GM23338 (cell line): ENCODE data around the gene CYTIP. TPM values are rescaled to one million over a fixed set of nuclear protein-coding genes. Genes with fewer than 3 reads are reported as not detected.

Source experiments
- ATAC-seq: fragments of 200-7000 bp; cut with Tn5 transposase; 3 replicates; pipeline ENCODE4 v1.9.1; 2020
- DNase-seq: peaks from one replicate; pipeline ENCODE4 v3.0.0-alpha.2; 2015; ENCODE audit warnings: low spot score
- H2AFZ ChIP-seq: fragments of 200-600 bp; sonication (generic); 2 replicates; pipeline ENCODE4 v1.8.0; 2016; ENCODE audit warnings: antibody characterized with exemption, mild to moderate bottlenecking, moderate library complexity
- H3F3A ChIP-seq: fragments of 200-600 bp; sonication (generic); replicated peaks from 2 replicates; pipeline ENCODE4 v1.8.0; 2017; ENCODE audit warnings: antibody characterized with exemption, mixed run types, low read depth
- H3K27ac ChIP-seq: fragments of 200-600 bp; sonication (generic); 2 replicates; pipeline ENCODE4 v1.6.1; 2016; ENCODE audit warnings: low read depth
- H3K27me3 ChIP-seq: fragments of 200-600 bp; sonication (generic); 2 replicates; pipeline ENCODE4 v1.8.0; 2016; ENCODE audit warnings: mild to moderate bottlenecking, mixed run types, moderate library complexity; ENCODE audit not compliant: insufficient read depth
- H3K36me3 ChIP-seq: fragments of 200-600 bp; sonication (generic); 2 replicates; pipeline ENCODE4 v1.8.0; 2016; ENCODE audit warnings: mild to moderate bottlenecking; ENCODE audit not compliant: insufficient read depth
- H3K4me1 ChIP-seq: fragments of 200-600 bp; sonication (generic); 2 replicates; pipeline ENCODE4 v1.8.0; 2016; ENCODE audit warnings: mild to moderate bottlenecking, moderate library complexity; ENCODE audit not compliant: insufficient read depth
- H3K4me2 ChIP-seq: fragments of 200-600 bp; sonication (generic); 2 replicates; pipeline ENCODE4 v1.7.1; 2017; ENCODE audit warnings: mixed run types
- H3K4me3 ChIP-seq: fragments of 200-600 bp; sonication (generic); 2 replicates; pipeline ENCODE4 v1.6.1; 2016; ENCODE audit warnings: mixed run types
- H3K79me2 ChIP-seq: fragments of 200-600 bp; sonication (generic); replicated peaks from 2 replicates; pipeline ENCODE4 v1.8.0; 2017; ENCODE audit warnings: mild to moderate bottlenecking; ENCODE audit not compliant: insufficient read depth
- H3K9me2 ChIP-seq: fragments of 200-600 bp; sonication (generic); 2 replicates; pipeline ENCODE4 v1.8.0; 2017; ENCODE audit not compliant: insufficient read depth
- H4K20me1 ChIP-seq: fragments of 200-600 bp; sonication (generic); replicated peaks from 2 replicates; pipeline ENCODE4 v1.8.0; 2017; ENCODE audit warnings: mild to moderate bottlenecking; ENCODE audit not compliant: insufficient read depth
- H3K27ac Mint-ChIP-seq: 2 replicates; pipeline ENCODE4 v1.8.0; 2020; ENCODE audit warnings: inconsistent platforms, mild to moderate bottlenecking, moderate library complexity, mixed read lengths
- H3K27me3 Mint-ChIP-seq: 3 replicates; pipeline ENCODE4 v1.8.0; 2022; ENCODE audit warnings: low read depth, mild to moderate bottlenecking, moderate library complexity, mixed read lengths, inconsistent platforms; ENCODE audit not compliant: insufficient read depth, poor library complexity
- H3K36me3 Mint-ChIP-seq: 3 replicates; pipeline ENCODE4 v1.8.0; 2021; ENCODE audit warnings: low read depth, mild to moderate bottlenecking, inconsistent platforms, moderate library complexity, mixed read lengths
- H3K4me1 Mint-ChIP-seq: 3 replicates; pipeline ENCODE4 v1.8.0; 2020; ENCODE audit warnings: mild to moderate bottlenecking, inconsistent platforms, mixed read lengths
- H3K4me3 Mint-ChIP-seq: 3 replicates; pipeline ENCODE4 v1.8.0; 2021; ENCODE audit warnings: moderate library complexity, mild to moderate bottlenecking, inconsistent platforms, mixed read lengths
- H3K9me3 Mint-ChIP-seq: 3 replicates; pipeline ENCODE4 v1.8.0; 2020; ENCODE audit warnings: moderate library complexity, mild to moderate bottlenecking, inconsistent platforms, mixed read lengths
- CREB1 ChIP-seq: fragments of 250-450 bp; sonication (Bioruptor Pico); IDR thresholded peaks from 2 replicates; pipeline ENCODE4 v1.5.0; 2020; ENCODE audit warnings: low read depth, mild to moderate bottlenecking, moderate library complexity
- EZH2 ChIP-seq: fragments of 200-600 bp; sonication (generic); IDR thresholded peaks from one replicate; pipeline ENCODE4 v1.8.0; 2017; ENCODE audit warnings: antibody characterized with exemption, mild to moderate bottlenecking, low read depth; ENCODE audit not compliant: unreplicated experiment
- EZH2phosphoT487 ChIP-seq: fragments of 200-600 bp; sonication (generic); IDR thresholded peaks from one replicate; pipeline ENCODE4 v1.8.1; 2018; ENCODE audit warnings: antibody characterized with exemption; ENCODE audit not compliant: unreplicated experiment
- JUNB ChIP-seq: IDR thresholded peaks from one replicate; pipeline ENCODE4 v1.6.1; 2016; ENCODE audit warnings: antibody characterized with exemption; ENCODE audit not compliant: unreplicated experiment
- NANOG ChIP-seq: IDR thresholded peaks from 2 replicates; pipeline ENCODE4 v1.6.1; 2016; ENCODE audit warnings: antibody characterized with exemption, borderline replicate concordance
- POLR2AphosphoS5 ChIP-seq: IDR thresholded peaks from 2 replicates; pipeline ENCODE4 v1.6.1; 2016; ENCODE audit warnings: antibody characterized with exemption, low read depth
- STAT1 ChIP-seq: IDR thresholded peaks from one replicate; pipeline ENCODE4 v1.6.1; 2016; ENCODE audit warnings: antibody characterized with exemption; ENCODE audit not compliant: unreplicated experiment
- ZNF114 ChIP-seq: fragments of 250-450 bp; sonication (Bioruptor Pico); IDR thresholded peaks from 2 replicates; pipeline ENCODE4 v1.5.0; 2020; ENCODE audit warnings: mild to moderate bottlenecking, moderate library complexity
- ZNF331 ChIP-seq: fragments of 250-450 bp; sonication (Bioruptor Pico); IDR thresholded peaks from 2 replicates; pipeline ENCODE4 v1.5.0; 2020; ENCODE audit warnings: low read depth, mild to moderate bottlenecking, moderate library complexity
- polyA plus RNA-seq: library from polyadenylated mRNA; unstranded; fragments of >200 nt; fragmentation: Nextera tagmentation; extraction: Ambion mirVana; gene quantifications from 2 replicates; pipeline ENCODE4 v1.2.1, GENCODE V29; 2016
- total RNA-seq: library from RNA; depleted of rRNA; stranded (reverse); fragments of >200 nt; shearing (Covaris generic); gene quantifications from 2 replicates; pipeline ENCODE4 v1.2.3, GENCODE V29; 2014
- TF ChIP-seq, protein P1 (sequence below): fragments of 250-450 bp; sonication (Bioruptor Pico); IDR thresholded peaks from 2 replicates; pipeline ENCODE4 v1.5.0; 2020; ENCODE audit warnings: mild to moderate bottlenecking, moderate library complexity
- TF ChIP-seq, protein P2 (sequence below): IDR thresholded peaks from one replicate; pipeline ENCODE4 v1.6.1; 2018; ENCODE audit warnings: antibody characterized with exemption; ENCODE audit not compliant: unreplicated experiment
- TF ChIP-seq, protein P3 (sequence below), 2 experiments: fragments of 200-600 bp in 1 of 2; sonication (generic) in 1 of 2; conservative IDR thresholded peaks; 2 replicates each; pipeline versions ENCODE4 v1.5.1 to v1.6.1; 2016 to 2017; ENCODE audit warnings: antibody characterized with exemption in 2 of 2, low read depth in 2 of 2, mild to moderate bottlenecking in 2 of 2, moderate library complexity in 1 of 2
- TF ChIP-seq, protein P4 (sequence below): IDR thresholded peaks from 2 replicates; pipeline ENCODE4 v1.6.1; 2016; ENCODE audit warnings: antibody characterized with exemption

The CYTIP gene
- total and polyA plus RNA-seq, 2 experiments from 2014 or later: not detected

DNA sequence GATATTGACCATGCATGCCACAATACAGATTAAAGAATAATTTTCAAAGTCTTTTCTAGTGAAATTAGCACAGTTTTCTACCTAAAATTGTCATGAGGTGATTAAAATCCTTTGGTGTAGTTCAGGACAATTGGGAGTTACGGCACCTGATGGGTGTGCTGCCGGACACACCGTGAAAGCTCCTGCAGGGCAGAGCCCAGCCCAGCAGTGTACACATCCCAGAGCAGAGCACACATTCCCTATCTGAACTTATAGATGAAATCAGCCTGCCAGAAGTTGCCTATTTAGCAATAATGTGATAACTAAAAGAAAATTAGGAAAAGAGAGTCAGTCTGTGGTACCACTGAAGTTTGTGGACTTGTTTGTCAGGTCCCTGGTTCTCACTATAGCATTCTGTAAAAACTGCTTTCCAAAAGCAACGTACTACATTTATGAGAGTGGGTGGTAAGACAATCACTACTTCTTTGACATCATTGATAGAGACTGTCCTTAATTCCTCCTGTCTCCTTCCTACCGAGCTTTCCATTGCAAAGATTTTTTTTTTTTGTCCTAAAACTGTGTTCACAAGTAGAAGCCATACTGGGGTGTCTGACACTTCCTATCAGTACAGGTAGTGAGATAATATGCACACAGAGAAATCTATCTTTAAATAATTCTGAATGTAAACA, 3.4 kb downstream of the CYTIP start:
- DNase-seq (no peak), ATAC-seq (no peak)
- peaks cover 2% of the 10 kb centered on the region; the same call in 1 of the 3 replicates for H3K4me1 Mint-ChIP-seq
- Histone ChIP-seq H3K79me2 (no peaks in the 10 kb centered on the region), H4K20me1 (no peaks in the 10 kb centered on the region), H3K27me3 (no peaks in the 10 kb centered on the region), H3F3A (no peaks in the 10 kb centered on the region), H3K4me3 (no peak overlapping the region), H3K27ac (no peak overlapping the region), H3K36me3 (no peaks in the 10 kb centered on the region), H3K4me1 (no peaks in the 10 kb centered on the region), H3K9me2 (no peaks in the 10 kb centered on the region), H3K4me2 (no peak overlapping the region), H2AFZ (no peak overlapping the region)
- no peaks in the 10 kb centered on the region for H3K36me3 Mint-ChIP-seq
- TF ChIP-seq JUNB (no peak), EZH2 (no peak), ZNF331 (no peak), ZNF114 (CRISPR knock-in tag) (no peak), POLR2AphosphoS5 (no peak), STAT1 (no peak), CREB1 (CRISPR knock-in tag) (no peak), EZH2phosphoT487 (no peak), NANOG (no peak)
- TF ChIP-seq, protein P1, sequence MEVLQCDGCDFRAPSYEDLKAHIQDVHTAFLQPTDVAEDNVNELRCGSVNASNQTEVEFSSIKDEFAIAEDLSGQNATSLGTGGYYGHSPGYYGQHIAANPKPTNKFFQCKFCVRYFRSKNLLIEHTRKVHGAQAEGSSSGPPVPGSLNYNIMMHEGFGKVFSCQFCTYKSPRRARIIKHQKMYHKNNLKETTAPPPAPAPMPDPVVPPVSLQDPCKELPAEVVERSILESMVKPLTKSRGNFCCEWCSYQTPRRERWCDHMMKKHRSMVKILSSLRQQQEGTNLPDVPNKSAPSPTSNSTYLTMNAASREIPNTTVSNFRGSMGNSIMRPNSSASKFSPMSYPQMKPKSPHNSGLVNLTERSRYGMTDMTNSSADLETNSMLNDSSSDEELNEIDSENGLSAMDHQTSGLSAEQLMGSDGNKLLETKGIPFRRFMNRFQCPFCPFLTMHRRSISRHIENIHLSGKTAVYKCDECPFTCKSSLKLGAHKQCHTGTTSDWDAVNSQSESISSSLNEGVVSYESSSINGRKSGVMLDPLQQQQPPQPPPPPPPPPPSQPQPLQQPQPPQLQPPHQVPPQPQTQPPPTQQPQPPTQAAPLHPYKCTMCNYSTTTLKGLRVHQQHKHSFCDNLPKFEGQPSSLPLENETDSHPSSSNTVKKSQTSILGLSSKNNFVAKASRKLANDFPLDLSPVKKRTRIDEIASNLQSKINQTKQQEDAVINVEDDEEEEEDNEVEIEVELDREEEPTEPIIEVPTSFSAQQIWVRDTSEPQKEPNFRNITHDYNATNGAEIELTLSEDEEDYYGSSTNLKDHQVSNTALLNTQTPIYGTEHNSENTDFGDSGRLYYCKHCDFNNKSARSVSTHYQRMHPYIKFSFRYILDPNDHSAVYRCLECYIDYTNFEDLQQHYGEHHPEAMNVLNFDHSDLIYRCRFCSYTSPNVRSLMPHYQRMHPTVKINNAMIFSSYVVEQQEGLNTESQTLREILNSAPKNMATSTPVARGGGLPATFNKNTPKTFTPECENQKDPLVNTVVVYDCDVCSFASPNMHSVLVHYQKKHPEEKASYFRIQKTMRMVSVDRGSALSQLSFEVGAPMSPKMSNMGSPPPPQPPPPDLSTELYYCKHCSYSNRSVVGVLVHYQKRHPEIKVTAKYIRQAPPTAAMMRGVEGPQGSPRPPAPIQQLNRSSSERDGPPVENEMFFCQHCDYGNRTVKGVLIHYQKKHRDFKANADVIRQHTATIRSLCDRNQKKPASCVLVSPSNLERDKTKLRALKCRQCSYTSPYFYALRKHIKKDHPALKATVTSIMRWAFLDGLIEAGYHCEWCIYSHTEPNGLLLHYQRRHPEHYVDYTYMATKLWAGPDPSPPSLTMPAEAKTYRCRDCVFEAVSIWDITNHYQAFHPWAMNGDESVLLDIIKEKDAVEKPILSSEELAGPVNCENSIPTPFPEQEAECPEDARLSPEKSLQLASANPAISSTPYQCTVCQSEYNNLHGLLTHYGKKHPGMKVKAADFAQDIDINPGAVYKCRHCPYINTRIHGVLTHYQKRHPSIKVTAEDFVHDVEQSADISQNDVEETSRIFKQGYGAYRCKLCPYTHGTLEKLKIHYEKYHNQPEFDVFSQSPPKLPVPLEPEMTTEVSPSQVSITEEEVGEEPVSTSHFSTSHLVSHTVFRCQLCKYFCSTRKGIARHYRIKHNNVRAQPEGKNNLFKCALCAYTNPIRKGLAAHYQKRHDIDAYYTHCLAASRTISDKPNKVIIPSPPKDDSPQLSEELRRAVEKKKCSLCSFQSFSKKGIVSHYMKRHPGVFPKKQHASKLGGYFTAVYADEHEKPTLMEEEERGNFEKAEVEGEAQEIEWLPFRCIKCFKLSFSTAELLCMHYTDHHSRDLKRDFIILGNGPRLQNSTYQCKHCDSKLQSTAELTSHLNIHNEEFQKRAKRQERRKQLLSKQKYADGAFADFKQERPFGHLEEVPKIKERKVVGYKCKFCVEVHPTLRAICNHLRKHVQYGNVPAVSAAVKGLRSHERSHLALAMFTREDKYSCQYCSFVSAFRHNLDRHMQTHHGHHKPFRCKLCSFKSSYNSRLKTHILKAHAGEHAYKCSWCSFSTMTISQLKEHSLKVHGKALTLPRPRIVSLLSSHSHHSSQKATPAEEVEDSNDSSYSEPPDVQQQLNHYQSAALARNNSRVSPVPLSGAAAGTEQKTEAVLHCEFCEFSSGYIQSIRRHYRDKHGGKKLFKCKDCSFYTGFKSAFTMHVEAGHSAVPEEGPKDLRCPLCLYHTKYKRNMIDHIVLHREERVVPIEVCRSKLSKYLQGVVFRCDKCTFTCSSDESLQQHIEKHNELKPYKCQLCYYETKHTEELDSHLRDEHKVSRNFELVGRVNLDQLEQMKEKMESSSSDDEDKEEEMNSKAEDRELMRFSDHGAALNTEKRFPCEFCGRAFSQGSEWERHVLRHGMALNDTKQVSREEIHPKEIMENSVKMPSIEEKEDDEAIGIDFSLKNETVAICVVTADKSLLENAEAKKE (CRISPR knock-in tag): no peak
- TF ChIP-seq, protein P2, sequence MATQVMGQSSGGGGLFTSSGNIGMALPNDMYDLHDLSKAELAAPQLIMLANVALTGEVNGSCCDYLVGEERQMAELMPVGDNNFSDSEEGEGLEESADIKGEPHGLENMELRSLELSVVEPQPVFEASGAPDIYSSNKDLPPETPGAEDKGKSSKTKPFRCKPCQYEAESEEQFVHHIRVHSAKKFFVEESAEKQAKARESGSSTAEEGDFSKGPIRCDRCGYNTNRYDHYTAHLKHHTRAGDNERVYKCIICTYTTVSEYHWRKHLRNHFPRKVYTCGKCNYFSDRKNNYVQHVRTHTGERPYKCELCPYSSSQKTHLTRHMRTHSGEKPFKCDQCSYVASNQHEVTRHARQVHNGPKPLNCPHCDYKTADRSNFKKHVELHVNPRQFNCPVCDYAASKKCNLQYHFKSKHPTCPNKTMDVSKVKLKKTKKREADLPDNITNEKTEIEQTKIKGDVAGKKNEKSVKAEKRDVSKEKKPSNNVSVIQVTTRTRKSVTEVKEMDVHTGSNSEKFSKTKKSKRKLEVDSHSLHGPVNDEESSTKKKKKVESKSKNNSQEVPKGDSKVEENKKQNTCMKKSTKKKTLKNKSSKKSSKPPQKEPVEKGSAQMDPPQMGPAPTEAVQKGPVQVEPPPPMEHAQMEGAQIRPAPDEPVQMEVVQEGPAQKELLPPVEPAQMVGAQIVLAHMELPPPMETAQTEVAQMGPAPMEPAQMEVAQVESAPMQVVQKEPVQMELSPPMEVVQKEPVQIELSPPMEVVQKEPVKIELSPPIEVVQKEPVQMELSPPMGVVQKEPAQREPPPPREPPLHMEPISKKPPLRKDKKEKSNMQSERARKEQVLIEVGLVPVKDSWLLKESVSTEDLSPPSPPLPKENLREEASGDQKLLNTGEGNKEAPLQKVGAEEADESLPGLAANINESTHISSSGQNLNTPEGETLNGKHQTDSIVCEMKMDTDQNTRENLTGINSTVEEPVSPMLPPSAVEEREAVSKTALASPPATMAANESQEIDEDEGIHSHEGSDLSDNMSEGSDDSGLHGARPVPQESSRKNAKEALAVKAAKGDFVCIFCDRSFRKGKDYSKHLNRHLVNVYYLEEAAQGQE: no peak
- TF ChIP-seq, protein P3, sequence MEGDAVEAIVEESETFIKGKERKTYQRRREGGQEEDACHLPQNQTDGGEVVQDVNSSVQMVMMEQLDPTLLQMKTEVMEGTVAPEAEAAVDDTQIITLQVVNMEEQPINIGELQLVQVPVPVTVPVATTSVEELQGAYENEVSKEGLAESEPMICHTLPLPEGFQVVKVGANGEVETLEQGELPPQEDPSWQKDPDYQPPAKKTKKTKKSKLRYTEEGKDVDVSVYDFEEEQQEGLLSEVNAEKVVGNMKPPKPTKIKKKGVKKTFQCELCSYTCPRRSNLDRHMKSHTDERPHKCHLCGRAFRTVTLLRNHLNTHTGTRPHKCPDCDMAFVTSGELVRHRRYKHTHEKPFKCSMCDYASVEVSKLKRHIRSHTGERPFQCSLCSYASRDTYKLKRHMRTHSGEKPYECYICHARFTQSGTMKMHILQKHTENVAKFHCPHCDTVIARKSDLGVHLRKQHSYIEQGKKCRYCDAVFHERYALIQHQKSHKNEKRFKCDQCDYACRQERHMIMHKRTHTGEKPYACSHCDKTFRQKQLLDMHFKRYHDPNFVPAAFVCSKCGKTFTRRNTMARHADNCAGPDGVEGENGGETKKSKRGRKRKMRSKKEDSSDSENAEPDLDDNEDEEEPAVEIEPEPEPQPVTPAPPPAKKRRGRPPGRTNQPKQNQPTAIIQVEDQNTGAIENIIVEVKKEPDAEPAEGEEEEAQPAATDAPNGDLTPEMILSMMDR (conservative IDR thresholded peaks at IDR 0.05; ENCODE audit: low read depth in 2 of 2): no peak
- TF ChIP-seq, protein P4, sequence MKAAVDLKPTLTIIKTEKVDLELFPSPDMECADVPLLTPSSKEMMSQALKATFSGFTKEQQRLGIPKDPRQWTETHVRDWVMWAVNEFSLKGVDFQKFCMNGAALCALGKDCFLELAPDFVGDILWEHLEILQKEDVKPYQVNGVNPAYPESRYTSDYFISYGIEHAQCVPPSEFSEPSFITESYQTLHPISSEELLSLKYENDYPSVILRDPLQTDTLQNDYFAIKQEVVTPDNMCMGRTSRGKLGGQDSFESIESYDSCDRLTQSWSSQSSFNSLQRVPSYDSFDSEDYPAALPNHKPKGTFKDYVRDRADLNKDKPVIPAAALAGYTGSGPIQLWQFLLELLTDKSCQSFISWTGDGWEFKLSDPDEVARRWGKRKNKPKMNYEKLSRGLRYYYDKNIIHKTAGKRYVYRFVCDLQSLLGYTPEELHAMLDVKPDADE: no peak
- H3K9me3 Mint-ChIP-seq: no peaks in the 10 kb centered on the region
- no peak overlapping the region for H3K4me3 Mint-ChIP-seq
- H3K27me3 Mint-ChIP-seq: peaks cover 1% of the 10 kb centered on the region
- H3K27ac Mint-ChIP-seq: no peak overlapping the region
